BE2C (cell line): ENCODE data around the gene CDC42BPA.

Source experiments
- DNase-seq: peaks from one replicate; pipeline ENCODE4 v3.0.0-alpha.2; 2020
- H3K27me3 ChIP-seq: fragments of 250-450 bp; sonication (Bioruptor Pico); 2 replicates; pipeline ENCODE4 v1.5.1; 2020; ENCODE audit warnings: mild to moderate bottlenecking
- H3K36me3 ChIP-seq: fragments of 250-450 bp; sonication (Bioruptor Pico); 2 replicates; pipeline ENCODE4 v1.5.1; 2020; ENCODE audit warnings: mild to moderate bottlenecking
- H3K4me1 ChIP-seq: fragments of 250-450 bp; sonication (Bioruptor Pico); 2 replicates; pipeline ENCODE4 v1.5.1; 2020
- H3K4me3 ChIP-seq: 2 replicates; pipeline ENCODE4 v1.5.1; 2011; ENCODE audit warnings: low read depth, low read length
- H3K9me3 ChIP-seq: fragments of 250-450 bp; sonication (Bioruptor Pico); 2 replicates; pipeline ENCODE4 v1.5.1; 2020
- TF ChIP-seq, protein P1 (sequence below): IDR thresholded peaks from 2 replicates; pipeline ENCODE4 v1.5.1; 2012; ENCODE audit warnings: mild to moderate bottlenecking, low read depth, low read length

Gene CDC42BPA

DNA sequence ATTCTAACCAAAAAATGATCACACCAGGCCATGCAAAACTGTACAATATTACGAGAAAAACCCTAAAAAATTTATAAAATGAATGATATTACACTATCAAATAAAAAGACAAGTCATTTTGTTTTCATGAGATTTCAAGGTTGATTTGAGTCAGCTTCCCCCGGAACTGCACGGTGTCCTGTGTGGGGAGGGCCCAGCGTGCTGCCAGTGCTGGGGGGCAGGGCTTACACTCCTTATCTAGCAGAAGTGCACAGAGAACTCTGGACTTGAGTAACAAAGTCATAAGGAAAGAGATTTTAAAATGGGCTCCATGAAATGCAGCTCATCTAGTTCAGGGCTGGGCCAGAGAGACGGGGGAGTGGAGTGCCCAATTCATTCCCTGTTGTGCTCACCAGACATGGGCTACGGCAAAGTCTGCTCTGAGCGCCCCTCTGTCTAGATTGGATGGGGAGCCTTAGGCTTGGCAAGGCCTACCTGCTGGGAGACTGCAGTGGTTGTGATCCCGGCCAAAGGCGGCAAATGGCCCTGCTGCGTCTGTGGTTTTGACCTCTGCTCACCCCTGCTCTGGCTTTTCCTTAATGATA lies 328.1 kb downstream of the CDC42BPA start:
- TF ChIP-seq, protein P1, sequence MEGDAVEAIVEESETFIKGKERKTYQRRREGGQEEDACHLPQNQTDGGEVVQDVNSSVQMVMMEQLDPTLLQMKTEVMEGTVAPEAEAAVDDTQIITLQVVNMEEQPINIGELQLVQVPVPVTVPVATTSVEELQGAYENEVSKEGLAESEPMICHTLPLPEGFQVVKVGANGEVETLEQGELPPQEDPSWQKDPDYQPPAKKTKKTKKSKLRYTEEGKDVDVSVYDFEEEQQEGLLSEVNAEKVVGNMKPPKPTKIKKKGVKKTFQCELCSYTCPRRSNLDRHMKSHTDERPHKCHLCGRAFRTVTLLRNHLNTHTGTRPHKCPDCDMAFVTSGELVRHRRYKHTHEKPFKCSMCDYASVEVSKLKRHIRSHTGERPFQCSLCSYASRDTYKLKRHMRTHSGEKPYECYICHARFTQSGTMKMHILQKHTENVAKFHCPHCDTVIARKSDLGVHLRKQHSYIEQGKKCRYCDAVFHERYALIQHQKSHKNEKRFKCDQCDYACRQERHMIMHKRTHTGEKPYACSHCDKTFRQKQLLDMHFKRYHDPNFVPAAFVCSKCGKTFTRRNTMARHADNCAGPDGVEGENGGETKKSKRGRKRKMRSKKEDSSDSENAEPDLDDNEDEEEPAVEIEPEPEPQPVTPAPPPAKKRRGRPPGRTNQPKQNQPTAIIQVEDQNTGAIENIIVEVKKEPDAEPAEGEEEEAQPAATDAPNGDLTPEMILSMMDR = no peak
- DNase-seq = peak; percentile 4
- H3K27me3 ChIP-seq = no peaks in the 10 kb centered on the region
- H3K4me1 ChIP-seq = peaks cover 2% of the 10 kb centered on the region; the same call in 1 of the 2 replicates
- no peaks in the 10 kb centered on the region for H3K9me3 ChIP-seq
- H3K4me3 ChIP-seq = no peak overlapping the region
- H3K36me3 ChIP-seq = peaks cover 27% of the 10 kb centered on the region

DNA sequence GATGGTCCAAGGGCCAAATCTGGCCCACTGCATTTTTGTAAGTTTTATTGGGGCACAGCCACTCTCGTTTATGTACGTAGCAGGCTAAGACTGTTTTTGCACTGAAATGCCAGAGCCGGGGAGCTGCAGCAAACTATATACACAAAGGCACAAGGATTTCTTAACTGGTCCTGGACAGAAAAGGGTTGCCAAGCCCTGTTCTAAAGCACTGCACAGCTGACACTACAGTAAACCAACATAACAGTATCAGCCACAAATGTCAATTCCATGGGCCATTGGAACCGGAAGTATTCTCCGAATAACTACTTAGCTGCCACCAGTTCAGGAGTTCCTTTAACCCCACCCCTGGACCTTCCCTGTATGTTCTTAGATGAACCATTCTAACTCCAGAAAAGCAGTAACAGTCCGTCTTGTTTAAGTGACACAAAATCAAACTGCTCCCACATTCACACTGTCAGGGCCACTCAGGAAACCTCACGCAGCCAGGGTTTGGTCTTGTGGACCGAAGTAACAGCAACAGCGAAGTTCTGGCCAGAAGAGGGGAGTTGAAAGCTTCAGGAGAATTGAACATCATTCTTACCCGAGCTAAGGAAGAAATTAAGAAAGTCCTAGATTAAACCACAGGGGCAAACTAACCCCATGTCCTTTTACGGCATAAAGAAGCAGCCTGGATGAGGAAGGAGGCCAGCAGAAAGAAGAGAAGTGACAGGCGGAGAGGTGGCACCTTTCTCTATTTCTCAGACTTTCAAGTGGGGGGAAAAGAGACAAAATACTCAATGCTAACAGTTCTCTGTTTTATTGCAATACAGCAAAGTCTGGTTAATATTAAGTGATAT lies 329.0 kb downstream of the CDC42BPA start:
- Histone ChIP-seq H3K9me3 (no peaks in the 10 kb centered on the region), H3K4me3 (no peak overlapping the region), H3K4me1 (peaks cover 2% of the 10 kb centered on the region; the same call in 1 of the 2 replicates), H3K36me3 (peaks cover 32% of the 10 kb centered on the region), H3K27me3 (no peaks in the 10 kb centered on the region)
- no peak for DNase-seq
- TF ChIP-seq, protein P1 = no peak

DNA sequence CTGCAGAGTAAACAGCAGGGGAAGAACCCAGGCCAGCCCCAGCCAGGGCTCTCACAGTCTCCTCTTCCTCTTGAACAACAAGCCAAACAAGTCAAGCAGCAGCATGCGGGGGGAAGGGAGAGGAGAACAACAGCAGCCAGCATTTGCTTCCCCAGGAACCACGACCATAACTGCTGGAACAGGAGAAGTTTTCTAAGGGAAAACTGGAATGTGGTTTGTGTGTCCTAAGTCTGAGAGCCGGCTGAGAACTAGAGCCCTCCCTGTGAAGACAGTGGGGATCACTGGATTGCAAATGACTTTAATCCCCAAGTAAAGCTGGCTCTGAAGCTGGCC lies 330.0 kb downstream of the CDC42BPA start:
- H3K9me3 ChIP-seq = no peaks in the 10 kb centered on the region
- H3K4me3 ChIP-seq = no peak overlapping the region
- TF ChIP-seq, protein P1 = no peak
- H3K27me3 ChIP-seq = no peaks in the 10 kb centered on the region
- no peaks in the 10 kb centered on the region; the same call in 1 of the 2 replicates for H3K4me1 ChIP-seq
- H3K36me3 ChIP-seq = peaks cover 40% of the 10 kb centered on the region
- no peak for DNase-seq

DNA sequence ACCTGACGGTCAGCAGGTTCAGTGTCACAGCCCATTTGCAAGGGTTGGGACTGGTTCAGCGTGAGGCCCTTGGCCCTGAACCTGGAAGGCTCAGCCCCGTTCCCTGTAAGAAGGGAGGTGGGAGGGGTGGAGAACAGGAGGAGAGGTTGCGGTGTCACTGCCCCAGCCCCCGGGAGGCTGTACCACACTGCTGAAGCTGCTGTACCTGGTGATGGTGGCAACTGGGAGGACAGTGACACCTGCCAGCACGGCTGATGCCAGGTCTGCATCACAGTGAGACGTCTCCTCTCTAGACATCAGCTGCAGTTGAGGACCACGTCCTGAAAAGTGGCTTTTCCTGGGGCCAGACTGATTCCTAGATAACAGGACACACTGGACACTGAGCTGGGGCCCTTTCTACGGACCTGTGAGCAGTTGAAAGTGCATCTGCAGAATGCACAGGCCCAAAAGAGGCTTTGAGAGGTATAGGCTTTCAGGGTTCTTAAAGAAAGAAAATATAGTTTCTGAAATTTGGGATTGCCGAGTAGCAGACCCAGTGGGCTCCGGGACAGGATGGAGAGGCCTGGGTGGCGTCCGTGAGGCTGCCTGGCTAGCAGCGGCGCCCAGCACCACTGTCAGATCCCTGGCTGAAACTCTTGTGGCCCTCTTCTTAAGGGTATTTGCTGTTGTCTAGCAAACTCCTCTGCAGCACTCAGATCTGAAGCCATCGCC lies 330.5 kb downstream of the CDC42BPA start:
- Histone ChIP-seq H3K27me3 (no peaks in the 10 kb centered on the region), H3K4me1 (no peaks in the 10 kb centered on the region; the same call in 1 of the 2 replicates), H3K4me3 (no peak overlapping the region), H3K36me3 (peaks cover 42% of the 10 kb centered on the region), H3K9me3 (no peaks in the 10 kb centered on the region)
- no peak for DNase-seq
- TF ChIP-seq, protein P1 = no peak

DNA sequence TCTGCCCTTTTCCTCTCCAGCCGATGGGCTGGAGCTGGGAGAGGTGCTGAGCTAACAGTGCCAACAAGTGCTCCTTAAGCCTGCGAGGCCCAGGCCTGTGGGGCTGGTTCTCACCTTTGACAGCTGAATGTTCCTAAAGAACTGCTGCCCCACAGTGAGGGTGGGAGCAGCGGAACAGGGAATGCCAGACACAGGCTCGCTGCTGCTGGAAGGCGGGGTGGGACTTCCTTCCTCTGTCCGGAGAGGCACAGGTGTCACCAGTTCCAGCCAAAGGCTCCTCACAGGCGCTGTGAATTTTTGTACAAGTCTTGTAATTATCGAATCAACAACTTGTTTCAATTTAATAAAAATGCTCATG lies 331.1 kb downstream of the CDC42BPA start:
- Histone ChIP-seq H3K4me1 (no peaks in the 10 kb centered on the region; the same call in 1 of the 2 replicates), H3K36me3 (peaks cover 46% of the 10 kb centered on the region), H3K4me3 (no peak overlapping the region), H3K27me3 (no peaks in the 10 kb centered on the region), H3K9me3 (no peaks in the 10 kb centered on the region)
- no peak for DNase-seq
- TF ChIP-seq, protein P1 = no peak
